Dendritic cell treated with granulocyte-macrophage colony-stimulating factor and Interleukin-4, amounts not matched to agents 40 ng/mL and 50 ng/mL, for 4 days (primary cell): ENCODE results near the gene VPS72.

ENCODE experiments used
- H3K27ac Mint-ChIP-seq: one replicate; pipeline ENCODE4 v1.8.0; 2022; ENCODE audit warnings: mild to moderate bottlenecking, mixed read lengths
- H3K27me3 Mint-ChIP-seq: one replicate; pipeline ENCODE4 v1.8.0; 2022; ENCODE audit warnings: mild to moderate bottlenecking, mixed read lengths
- H3K36me3 Mint-ChIP-seq: one replicate; pipeline ENCODE4 v1.8.0; 2022; ENCODE audit warnings: low read depth, mixed read lengths
- H3K4me1 Mint-ChIP-seq: one replicate; pipeline ENCODE4 v1.8.0; 2022; ENCODE audit warnings: low read depth, mixed read lengths
- H3K4me3 Mint-ChIP-seq: one replicate; pipeline ENCODE4 v1.8.0; 2022; ENCODE audit warnings: mild to moderate bottlenecking, moderate library complexity, mixed read lengths
- H3K9me3 Mint-ChIP-seq: one replicate; pipeline ENCODE4 v1.8.0; 2022; ENCODE audit warnings: mixed read lengths
- intact Hi-C: fragments of 100-400 bp; cut with micrococcal nuclease; formaldehyde crosslinking; loops from one replicate; pipeline ENCODE4 v1.15.0; 2022

Gene VPS72

DNA sequence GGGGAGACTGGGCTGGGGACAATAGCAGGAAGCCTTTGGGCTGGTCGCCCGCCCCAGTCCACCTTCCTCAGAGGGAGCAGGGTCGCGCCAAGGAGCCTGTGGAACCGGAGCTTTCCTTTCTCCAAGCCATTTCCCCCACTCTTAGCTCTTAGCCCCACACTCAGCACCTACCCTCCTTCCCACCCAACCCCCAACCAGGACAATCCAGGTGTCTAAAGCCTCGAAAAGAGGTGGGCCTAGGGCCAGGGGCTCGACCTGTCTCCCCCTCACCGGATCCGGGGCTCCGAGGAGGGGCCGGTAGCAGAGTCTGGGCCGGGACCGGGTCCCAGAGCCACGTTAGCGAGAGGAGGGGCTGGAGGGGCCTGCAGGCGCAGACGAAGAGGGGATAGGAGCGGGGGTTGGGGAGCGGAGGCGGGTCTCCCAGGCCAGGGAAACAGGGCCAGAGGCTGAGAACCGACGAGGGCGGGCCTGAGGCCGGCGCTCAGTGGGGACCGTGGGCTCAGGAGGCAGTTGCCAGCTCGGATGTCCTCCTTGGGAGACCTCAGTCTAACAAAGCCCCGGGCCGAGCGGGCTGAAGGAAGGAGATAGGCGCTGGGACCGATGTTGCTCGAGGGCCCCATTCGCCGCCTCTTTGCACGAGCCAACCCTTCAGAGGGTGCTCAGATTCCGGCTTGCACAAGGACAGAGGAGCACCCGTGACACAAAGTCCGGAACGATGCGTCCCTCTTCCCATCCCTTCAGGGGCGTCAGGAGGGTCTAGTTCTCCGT lies 44.5 kb downstream of the VPS72 start:
- Mint-ChIP-seq H3K4me1 (peaks cover 22% of the 10 kb centered on the region), H3K36me3 (peaks cover 7% of the 10 kb centered on the region), H3K27me3 (peaks cover 41% of the 10 kb centered on the region), H3K9me3 (no peaks in the 10 kb centered on the region), H3K27ac (peak overlapping the region; percentile 40), H3K4me3 (peak overlapping the region; percentile 83)
- intact Hi-C loops: no loop called here

DNA sequence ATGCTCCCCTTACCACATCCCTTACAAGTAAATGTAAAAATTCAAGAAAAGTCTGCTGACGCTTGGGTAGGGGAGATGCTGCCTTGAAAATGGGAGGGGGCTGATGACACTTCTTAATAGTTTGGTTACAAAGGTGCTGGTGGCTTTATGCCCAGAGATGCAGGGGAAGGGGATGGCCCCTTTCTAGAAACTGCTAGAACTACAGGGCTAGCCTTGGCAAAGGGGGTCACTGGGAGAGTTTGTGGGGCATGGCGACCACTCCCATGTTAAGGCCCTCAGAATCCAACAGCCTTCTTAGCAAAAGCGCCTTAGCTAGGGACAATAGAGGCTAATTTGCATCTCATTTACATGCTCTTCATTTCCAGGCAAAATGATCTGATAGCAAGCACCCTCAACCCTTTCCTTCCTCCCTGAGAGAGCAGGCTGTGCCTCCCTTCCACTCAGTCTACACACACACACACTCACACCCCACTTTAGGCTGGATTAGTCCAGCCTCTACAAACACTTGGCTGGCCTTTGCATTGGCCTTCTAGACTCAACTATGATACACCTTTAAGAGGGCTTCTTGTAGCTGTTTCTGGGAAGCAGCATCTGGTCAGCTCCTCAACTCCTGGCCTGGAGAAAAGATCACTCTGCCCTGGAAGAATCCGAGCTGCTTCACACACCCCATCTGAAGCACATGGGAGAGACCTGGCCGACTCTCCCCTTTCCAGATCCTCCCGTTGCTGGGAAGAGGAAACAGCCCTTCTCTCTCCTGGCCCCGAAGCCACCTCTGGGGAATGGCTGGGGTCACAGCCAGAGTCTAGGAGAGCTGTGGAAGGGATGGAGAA lies 45.3 kb downstream of the VPS72 start:
- H3K36me3 Mint-ChIP-seq: peaks cover 7% of the 10 kb centered on the region
- H3K9me3 Mint-ChIP-seq: no peaks in the 10 kb centered on the region
- no peak overlapping the region for H3K27ac Mint-ChIP-seq
- H3K27me3 Mint-ChIP-seq: peaks cover 42% of the 10 kb centered on the region
- H3K4me3 Mint-ChIP-seq: no peak overlapping the region
- peaks cover 22% of the 10 kb centered on the region for H3K4me1 Mint-ChIP-seq
- intact Hi-C loops: no loop called here

DNA sequence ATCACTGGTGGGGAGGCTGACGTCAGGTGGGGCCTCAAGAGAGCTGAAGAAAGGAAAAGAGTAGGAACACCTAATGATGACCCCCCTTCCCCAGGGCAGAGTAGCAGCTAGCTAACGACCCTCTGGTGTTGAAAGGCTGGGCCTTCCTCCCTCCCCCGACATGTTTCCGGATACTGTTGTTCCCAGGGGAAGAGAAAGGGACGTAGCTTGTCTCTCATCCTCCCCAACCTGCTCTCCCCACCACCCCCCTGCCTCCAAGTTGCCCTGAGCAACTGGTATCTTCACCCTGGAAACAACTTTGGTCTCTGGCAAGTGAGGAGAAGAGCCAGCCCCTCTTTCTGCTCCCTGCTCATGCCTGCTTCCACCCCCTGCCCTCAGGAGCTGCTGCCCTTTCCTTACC lies 46.0 kb downstream of the VPS72 start:
- Mint-ChIP-seq H3K9me3 (no peaks in the 10 kb centered on the region), H3K27ac (no peak overlapping the region), H3K27me3 (peaks cover 42% of the 10 kb centered on the region), H3K4me1 (peaks cover 22% of the 10 kb centered on the region), H3K36me3 (peaks cover 7% of the 10 kb centered on the region), H3K4me3 (no peak overlapping the region)
- intact Hi-C loops: no loop called here

DNA sequence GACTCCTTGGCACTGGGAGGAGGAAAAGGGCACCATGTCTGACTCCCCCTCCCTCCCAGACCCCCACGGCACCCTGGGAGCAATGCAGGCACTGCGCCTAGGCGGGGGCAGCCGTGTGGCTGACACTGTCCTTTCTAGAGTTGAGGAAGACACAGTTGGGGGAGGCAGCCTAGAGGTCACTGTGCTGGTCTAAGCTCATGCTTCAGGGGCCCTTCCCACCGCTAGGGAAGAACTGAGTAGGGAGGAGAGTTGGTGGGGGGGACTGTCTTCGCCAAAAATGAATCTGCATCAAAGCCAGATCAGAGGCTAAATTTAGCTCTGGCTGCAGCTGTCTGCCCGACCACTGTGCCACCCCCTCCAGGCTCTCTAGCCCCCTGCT lies 47.0 kb downstream of the VPS72 start:
- H3K27me3 Mint-ChIP-seq: peaks cover 41% of the 10 kb centered on the region
- H3K4me1 Mint-ChIP-seq: peaks cover 22% of the 10 kb centered on the region
- peaks cover 7% of the 10 kb centered on the region for H3K36me3 Mint-ChIP-seq
- H3K27ac Mint-ChIP-seq: no peak overlapping the region
- no peaks in the 10 kb centered on the region for H3K9me3 Mint-ChIP-seq
- intact Hi-C loops: no loop called here
- H3K4me3 Mint-ChIP-seq: no peak overlapping the region

DNA sequence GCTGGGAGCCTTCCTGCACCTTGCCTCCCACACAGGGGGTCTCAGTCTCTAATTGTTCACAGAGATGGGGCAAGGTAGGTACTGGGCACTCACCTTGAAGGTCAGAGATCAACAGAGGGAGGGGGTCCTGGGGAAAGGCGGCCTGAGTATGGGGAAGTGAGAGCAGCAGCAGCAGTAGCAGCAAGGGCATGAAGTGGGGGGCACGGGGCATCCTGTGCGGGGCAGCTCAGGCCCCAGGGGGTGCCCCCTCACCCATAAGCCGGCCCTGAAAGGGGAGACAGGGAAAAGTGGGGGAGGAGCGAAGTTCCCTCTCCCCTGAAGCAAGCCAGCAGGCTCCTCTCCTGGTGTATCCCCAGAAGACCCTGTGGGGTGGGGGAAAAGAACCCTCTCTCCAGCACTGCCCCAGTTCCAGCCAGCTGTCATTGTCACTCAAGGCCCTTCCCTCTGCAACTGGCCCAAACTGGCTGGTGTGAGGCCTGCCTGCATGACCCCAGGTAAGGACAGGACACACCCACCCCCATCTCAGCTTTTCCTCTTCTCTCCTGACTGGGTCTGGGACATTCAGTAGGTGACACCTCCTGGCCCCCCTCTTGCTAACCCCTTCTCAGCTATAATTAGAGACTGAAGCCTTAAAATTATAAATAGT lies 47.5 kb downstream of the VPS72 start:
- Mint-ChIP-seq H3K36me3 (peaks cover 7% of the 10 kb centered on the region), H3K27ac (no peak overlapping the region), H3K4me1 (peaks cover 22% of the 10 kb centered on the region), H3K9me3 (no peaks in the 10 kb centered on the region), H3K4me3 (no peak overlapping the region), H3K27me3 (peaks cover 38% of the 10 kb centered on the region)
- intact Hi-C loops: no loop called here

DNA sequence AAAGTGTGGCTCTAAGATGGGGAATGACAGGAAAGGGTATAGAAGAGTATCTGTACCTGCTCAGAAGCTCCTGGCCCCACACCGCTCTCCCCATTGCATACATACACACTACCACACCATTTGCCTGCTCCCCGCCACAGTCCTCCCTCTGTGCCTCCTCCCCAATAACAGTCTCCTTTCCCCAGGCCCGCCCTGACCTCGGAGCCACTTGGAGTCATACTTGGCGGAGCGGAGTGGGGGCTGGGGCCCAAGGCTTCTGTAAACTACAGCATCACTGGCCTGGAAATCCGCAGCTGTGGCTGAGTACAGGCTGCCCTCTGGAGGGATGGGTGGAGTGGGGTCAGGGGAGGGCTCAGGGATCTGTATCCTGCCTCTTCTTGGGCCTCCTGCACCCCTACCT lies 52.2 kb downstream of the VPS72 start:
- H3K4me1 Mint-ChIP-seq: no peaks in the 10 kb centered on the region
- no peaks in the 10 kb centered on the region for H3K36me3 Mint-ChIP-seq
- H3K27me3 Mint-ChIP-seq: peaks cover 9% of the 10 kb centered on the region
- H3K27ac Mint-ChIP-seq: no peak overlapping the region
- intact Hi-C loops: no loop called here
- H3K9me3 Mint-ChIP-seq: no peaks in the 10 kb centered on the region
- no peak overlapping the region for H3K4me3 Mint-ChIP-seq

DNA sequence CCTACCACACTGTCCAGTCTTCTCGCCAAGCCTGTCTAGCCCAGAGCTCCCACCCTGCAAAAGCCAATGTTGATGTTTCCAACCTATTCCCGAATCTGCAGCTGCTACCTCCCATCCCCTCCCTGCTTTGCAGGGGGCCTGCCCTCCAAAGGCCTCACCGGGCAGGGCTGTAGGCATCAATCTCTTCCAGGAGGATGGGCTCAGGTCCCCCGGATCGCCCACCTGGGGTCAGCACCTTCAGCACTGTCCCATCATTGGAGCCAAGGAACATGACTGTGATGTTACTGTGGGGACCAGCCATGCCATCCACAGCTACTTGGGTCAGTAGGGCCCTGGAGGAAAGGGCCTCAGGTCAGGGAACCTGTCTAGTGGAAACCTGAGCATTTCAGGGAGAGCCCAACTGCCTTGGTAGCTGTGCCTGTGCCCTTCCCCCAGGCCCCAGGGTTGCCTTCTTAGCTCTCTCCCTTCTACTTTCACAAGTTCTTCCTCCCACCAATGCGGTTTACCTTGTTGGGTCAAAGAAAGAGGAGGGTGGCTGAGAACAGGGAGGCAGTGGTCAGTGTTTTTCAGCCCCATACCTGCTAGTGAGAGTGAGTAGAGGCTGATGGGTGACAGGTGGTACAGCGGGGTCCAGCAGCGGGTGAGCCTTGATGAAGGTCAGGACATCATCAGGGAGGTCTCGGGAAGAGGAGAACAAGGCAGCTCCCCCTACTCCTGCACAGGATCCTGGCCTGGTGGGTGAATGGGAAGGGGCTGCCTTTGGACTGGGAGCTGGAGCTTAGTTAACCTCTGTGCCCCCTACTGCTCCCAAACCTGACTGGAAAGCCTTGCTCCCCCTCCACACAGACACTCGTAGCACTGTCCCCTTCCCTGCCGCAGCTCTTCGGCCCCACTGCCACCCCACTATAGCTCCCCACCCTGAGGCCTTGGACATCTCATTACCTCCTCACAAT lies 54.3 kb downstream of the VPS72 start:
- Mint-ChIP-seq H3K9me3 (no peaks in the 10 kb centered on the region), H3K4me1 (peaks cover 10% of the 10 kb centered on the region), H3K4me3 (no peak overlapping the region), H3K36me3 (no peaks in the 10 kb centered on the region), H3K27ac (no peak overlapping the region), H3K27me3 (peaks cover 18% of the 10 kb centered on the region)
- intact Hi-C loops: no loop called here

DNA sequence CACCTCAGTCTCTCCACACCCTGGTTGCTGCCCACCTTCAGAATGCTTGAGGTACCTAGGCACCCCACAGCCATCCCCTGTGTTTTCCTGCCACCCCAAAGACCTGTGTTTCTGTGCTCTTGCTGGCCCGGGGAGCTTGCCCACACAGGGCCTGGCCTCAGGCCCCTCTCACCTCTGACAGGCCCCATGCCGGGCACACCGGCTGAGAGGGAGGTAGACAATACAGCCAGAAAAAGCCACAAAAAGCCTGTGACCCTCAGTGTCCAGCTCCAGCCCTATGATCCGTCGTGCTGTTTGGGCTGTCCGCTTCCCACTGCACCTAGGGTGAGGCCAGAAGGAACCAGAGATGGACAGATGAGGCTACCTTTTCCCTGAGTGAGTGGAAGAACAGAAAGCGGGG lies 55.0 kb downstream of the VPS72 start:
- intact Hi-C loops: no loop called here
- peaks cover 20% of the 10 kb centered on the region for H3K27me3 Mint-ChIP-seq
- peaks cover 14% of the 10 kb centered on the region for H3K4me1 Mint-ChIP-seq
- no peak overlapping the region for H3K4me3 Mint-ChIP-seq
- no peaks in the 10 kb centered on the region for H3K36me3 Mint-ChIP-seq
- no peaks in the 10 kb centered on the region for H3K9me3 Mint-ChIP-seq
- no peak overlapping the region for H3K27ac Mint-ChIP-seq

DNA sequence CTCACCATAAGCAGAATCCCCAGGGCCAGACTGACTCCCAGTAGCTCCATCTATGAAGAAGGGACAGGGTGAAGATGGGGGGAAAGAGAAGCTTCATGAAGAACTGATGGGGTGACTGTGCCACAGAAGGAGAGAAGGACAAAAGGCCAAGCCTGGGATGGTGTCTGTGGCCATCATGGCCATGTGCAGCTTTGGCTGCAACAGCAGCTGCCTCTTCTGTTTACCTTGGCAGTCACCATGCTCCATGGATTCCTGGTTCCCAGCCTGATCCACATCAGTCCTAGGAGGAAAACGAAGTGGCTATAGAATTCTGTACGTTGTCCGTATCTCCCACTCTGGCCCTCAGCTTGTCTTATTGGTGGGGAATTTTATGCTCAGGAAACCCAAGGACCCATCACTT lies 55.6 kb downstream of the VPS72 start:
- Mint-ChIP-seq H3K4me3 (no peak overlapping the region), H3K36me3 (no peaks in the 10 kb centered on the region), H3K9me3 (no peaks in the 10 kb centered on the region), H3K27ac (no peak overlapping the region), H3K27me3 (peaks cover 20% of the 10 kb centered on the region), H3K4me1 (peaks cover 14% of the 10 kb centered on the region)
- intact Hi-C loops: no loop called here

DNA sequence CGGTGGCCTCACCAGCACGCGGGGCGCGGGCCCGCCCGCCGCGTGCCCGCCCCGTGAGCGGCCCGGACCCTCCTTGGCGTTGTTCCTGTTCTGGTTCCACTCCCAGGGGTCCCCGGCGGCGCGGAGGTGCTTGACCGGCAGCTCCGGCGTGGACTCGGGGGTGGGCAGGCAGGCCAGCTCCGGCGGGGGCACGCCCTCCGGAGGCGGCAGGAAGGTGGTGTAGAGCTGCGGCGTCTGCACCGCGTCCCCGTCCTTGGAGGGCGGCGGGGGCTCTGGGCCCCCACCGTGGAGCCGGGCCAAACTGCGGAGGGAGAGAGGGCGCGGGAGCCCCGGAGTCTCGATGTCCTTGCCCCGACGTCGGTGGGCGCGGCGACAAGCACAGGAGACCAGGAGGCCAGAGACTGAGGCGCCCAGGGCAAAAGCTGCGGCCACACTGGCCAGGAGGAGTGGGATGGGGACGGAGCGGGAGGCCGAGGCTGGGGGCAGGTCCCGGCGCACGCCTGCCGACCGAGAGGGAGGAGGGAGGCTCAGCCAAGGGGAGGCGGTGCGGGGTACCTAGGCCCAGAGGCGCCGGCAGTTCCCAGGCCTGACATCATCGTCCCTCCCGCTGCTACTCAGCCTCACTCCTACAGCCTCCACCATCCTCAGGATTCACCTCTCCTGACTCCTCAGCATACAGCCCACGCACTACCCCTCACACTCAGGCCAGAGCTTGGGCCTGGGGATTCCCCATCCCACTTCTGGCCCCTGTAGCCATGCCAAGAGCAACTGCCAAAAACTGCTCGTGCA lies 56.8 kb downstream of the VPS72 start:
- Mint-ChIP-seq H3K4me3 (no peak overlapping the region), H3K27ac (no peak overlapping the region), H3K9me3 (no peaks in the 10 kb centered on the region), H3K4me1 (peaks cover 14% of the 10 kb centered on the region), H3K36me3 (no peaks in the 10 kb centered on the region), H3K27me3 (peaks cover 18% of the 10 kb centered on the region)
- intact Hi-C loops: no loop called here

DNA sequence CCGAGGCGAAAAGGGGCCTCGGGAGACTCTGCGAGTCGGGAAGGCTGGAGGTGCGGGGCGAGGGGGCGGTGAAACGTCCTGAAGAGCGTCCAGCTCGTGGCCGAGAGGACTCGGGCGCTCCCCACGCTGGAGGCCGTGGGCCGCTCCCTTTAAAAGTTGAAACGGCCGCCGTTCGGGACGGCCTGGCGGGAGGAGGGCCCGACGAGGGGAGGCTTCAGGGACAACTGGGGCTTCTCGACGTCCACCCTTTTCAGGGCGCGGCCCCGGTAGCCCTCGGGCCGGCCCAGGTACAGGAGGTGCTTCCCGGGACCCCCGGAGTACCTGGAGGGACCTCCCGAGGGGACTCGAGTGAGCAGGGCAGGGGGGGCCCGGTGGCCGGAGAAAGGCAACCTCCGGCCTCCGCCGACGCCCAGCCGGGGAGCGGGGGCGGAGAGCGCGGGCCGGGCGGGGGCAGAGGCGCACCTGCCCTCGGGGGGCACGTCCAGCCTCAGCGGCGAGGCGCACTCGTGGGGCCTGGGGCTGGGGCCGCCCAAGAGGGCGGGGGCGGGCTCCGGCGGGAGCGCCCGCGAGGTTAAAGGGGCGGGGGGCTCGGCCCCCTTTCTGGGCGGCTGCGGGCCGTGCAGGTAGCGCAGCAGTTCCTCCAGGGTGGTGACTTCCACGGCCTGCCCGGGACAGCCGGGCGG lies 57.5 kb downstream of the VPS72 start:
- Mint-ChIP-seq H3K27ac (no peak overlapping the region), H3K27me3 (peaks cover 18% of the 10 kb centered on the region)
- intact Hi-C loops: no loop called here

DNA sequence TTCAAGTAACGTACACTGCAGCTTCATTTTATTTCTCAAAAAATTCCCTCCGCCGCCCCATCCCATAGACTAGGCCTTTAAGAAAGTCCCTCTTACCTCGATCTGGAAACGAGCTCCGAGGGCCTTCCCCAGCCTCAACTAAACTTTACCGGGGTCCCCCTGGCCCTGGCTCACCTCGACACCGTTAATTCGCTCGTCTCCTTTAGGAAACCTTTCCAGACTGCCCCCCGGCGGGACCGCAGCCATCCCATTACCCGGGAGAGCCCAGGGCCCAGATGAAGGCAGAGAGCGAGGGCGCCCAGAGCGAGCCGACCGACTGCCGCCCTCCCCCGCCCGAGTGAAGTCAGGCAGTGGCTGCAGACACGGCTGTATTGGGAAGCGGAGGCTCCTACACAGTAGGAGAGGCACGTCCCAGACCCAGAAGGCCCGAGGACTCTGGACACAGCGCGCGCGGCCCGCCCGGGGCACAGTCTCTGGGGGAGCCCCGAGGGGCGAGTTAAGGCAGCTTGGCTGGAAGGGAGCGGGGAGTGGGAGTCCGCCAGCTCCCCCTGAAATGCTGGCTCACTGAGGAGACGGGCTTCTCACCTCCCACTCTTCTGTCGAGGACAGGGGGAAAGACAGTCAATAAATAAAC lies 58.2 kb downstream of the VPS72 start:
- Mint-ChIP-seq H3K4me1 (peaks cover 14% of the 10 kb centered on the region), H3K4me3 (peak overlapping the region; percentile 74), H3K9me3 (no peaks in the 10 kb centered on the region), H3K27ac (no peak overlapping the region), H3K27me3 (peaks cover 18% of the 10 kb centered on the region), H3K36me3 (no peaks in the 10 kb centered on the region)
- intact Hi-C loops: no loop called here

More for the DNA sequence above, 57.5 kb downstream of the VPS72 start:
- Mint-ChIP-seq H3K9me3 (no peaks in the 10 kb centered on the region), H3K4me3 (no peak overlapping the region), H3K4me1 (peaks cover 14% of the 10 kb centered on the region), H3K36me3 (no peaks in the 10 kb centered on the region)
